Measurements from ENCODE around the gene NLRC4.
"Not testable (repeated sequence)": the region's sequence is repeated elsewhere in the genome, so short reads cannot be mapped to it uniquely, and the experiment has no call there.

NLRC4 gene, protein sequence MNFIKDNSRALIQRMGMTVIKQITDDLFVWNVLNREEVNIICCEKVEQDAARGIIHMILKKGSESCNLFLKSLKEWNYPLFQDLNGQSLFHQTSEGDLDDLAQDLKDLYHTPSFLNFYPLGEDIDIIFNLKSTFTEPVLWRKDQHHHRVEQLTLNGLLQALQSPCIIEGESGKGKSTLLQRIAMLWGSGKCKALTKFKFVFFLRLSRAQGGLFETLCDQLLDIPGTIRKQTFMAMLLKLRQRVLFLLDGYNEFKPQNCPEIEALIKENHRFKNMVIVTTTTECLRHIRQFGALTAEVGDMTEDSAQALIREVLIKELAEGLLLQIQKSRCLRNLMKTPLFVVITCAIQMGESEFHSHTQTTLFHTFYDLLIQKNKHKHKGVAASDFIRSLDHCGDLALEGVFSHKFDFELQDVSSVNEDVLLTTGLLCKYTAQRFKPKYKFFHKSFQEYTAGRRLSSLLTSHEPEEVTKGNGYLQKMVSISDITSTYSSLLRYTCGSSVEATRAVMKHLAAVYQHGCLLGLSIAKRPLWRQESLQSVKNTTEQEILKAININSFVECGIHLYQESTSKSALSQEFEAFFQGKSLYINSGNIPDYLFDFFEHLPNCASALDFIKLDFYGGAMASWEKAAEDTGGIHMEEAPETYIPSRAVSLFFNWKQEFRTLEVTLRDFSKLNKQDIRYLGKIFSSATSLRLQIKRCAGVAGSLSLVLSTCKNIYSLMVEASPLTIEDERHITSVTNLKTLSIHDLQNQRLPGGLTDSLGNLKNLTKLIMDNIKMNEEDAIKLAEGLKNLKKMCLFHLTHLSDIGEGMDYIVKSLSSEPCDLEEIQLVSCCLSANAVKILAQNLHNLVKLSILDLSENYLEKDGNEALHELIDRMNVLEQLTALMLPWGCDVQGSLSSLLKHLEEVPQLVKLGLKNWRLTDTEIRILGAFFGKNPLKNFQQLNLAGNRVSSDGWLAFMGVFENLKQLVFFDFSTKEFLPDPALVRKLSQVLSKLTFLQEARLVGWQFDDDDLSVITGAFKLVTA

DNA sequence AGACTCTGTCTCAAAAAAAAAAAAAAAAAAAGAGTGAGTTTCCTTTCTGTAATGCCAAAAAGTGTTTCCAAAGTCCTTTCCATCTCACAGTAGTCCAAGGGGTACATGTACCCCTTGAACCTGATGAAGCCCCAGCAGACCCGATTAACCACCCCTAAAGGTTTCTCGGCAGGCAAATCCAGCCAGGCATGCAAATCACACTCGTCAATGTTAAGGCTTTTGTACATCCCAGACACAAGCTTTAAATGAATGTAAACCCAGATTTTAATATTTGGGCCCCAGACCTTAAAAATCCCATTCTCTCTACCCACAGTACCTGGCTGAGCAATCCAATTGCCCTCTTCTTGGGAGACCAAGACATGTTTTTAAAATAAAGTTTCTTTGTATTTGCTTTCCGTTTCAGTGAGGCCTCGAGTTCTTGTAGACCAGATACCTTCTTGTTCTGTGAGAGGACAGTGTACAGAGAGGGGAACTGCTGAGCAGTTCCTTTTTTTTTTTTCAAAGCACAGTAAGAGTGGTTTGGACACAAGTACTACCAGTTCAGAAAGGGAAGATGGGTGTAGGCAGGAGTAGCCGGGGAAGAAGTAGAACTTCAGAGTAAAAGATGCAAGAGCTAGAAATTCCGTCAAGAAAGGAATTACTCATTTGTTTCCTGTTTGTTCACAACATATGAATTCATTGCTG, at the start of gene NLRC4:
Gene NLRC4, minus strand, starts transcription at position 465 of the 684 bp plus-strand sequence. CDS start 8,111 bp downstream, outside the sequence.
- DNase-seq (ENCODE audit: low spot score): no peak

DNA sequence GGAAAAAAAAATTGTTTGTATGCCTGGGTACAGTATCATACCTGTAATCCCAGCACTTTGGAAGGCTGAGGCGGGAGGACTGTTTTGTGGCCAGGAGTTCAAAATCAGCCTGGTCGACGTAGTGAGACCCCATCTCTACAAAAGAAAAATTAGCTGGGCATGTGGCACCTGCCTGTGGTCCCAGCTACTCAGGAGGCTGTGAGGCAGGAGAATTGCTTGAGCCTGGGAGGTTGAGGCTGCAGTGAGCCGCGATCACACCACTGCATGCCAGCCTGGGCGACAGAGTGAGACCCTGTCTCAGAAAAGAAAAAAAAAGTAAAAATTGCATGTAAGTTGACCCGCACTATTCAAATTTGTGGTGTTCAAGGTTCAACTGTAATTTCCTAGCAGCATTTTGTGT, 45.9 kb upstream of the NLRC4 start:
- DNase-seq (ENCODE audit: low spot score): no peak

GRCh38 chr2:32293966-32294562, 29.4 kb upstream of the NLRC4 start:
- DNase-seq (ENCODE audit: low spot score): not testable (repeated sequence)

- not testable (repeated sequence) for DNase-seq (ENCODE audit: low spot score)
These were observed 28.8 kb upstream of the NLRC4 start for GRCh38 chr2:32293493-32293892.

GRCh38 chr2:32291746-32292145, 27.1 kb upstream of the NLRC4 start:
- DNase-seq (ENCODE audit: low spot score): no peak

DNA sequence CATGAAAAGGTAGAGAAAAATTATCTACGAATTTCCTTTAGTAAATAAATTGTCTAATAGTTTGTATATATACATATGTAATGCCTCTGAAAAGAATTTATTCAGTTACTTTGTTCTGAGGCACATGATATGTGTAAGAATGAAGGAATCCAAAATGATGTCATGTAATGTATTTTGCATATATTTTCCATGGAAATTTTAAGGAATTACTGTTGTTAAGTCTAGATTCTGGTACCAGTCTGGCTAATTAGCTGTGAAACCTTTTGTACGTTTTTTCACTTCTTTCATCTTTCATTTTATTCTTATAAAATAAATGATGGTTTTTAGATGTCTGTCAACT, 25.3 kb upstream of the NLRC4 start:
- DNase-seq (ENCODE audit: low spot score): no peak

- peak; percentile 30 for DNase-seq (ENCODE audit: low spot score)
These were observed 24.7 kb upstream of the NLRC4 start for GRCh38 chr2:32289165-32289999.

- DNase-seq (ENCODE audit: low spot score): peak; percentile 46
These were observed 19.6 kb upstream of the NLRC4 start for GRCh38 chr2:32284321-32284720.

DNA sequence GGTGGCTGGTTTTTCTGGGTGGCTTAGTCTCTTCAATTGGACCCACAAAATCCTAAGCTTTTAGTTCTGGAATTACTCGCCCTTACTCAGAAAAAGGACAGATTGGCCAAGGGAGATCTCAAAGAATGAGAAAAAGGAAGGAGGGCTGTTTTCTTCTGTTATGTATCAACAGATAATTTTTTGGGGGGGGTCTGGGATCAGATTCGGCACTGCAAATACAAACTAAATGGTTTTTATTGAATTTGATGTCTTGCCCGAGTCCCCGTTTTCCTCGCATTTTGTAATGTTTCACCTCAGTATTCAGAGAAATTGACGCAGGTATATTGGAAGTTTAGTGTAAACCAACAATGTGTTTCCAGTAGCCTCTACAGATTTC, 13.8 kb upstream of the NLRC4 start:
- DNase-seq (ENCODE audit: low spot score): no peak

DNA sequence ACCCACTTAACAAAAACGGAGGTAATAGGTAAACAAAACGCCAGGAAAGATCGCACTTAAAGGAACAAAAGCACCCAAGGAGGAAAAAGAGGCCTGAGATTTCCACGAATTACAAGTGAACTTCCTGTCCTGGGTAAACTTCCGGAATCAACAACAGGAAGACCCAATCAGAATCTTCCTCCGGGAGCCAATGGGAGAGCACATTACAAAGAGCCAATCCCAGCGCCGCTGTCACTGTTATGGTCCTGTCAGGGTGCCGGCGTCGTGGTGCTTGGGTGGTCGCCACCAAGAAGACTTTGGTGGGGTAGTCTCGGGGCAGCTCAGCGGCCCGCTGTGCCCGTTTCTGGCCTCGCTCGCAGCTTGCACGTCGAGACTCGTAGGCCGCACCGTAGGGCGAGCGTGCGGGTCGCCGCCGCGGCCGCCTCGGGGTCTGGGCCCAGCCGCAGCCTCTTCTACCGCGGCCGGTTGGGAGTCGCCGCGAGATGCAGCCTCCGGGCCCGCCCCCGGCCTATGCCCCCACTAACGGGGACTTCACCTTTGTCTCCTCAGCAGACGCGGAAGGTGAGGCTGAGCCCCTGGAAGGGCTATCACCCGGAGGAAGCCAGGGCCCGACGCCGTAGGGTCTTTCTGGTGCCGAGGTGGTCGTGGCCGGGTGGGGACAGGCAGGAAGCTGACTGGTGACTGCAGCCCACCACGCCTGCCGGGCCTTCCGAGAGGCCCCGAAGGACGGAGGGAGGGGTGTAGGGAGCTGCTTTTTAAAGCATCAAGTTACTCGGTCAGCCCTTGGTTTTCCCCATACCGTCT, 13.2 kb upstream of the NLRC4 start, which contains the start of gene YIPF4:
Gene YIPF4, plus strand, starts transcription at position 231 of the 804 bp plus-strand sequence. Its CDS starts 252 bp downstream, at position 483.
- DNase-seq (ENCODE audit: low spot score): peak; percentile 91

GRCh38 chr2:32277363-32277673, 12.6 kb upstream of the NLRC4 start:
- no peak for DNase-seq (ENCODE audit: low spot score)

GRCh38 chr2:32275790-32276189, 11.1 kb upstream of the NLRC4 start:
- DNase-seq (ENCODE audit: low spot score): not testable (repeated sequence)

DNA sequence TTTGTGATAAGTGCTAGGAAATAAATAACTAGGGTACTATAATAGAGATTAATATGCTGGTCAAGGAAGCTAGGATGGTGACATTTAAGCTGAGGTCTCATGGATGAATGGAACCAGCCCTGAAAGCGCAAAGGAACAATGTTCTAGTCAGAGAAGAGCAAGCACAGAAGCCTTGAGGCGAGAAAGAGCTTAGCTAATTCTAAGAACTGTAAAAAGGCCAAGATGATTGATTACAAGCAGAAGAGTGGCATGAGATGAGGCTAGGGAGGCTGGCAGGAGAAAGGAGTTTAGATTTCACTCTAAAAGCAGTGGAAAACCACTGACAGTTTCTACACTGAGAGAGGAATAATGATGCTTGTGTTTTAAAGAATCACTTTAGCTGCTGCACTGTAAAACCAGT, 9.6 kb upstream of the NLRC4 start:
- DNase-seq (ENCODE audit: low spot score): no peak

GRCh38 chr2:32272279-32272678, 7.6 kb upstream of the NLRC4 start:
- DNase-seq (ENCODE audit: low spot score): no peak

GRCh38 chr2:32271063-32271462, 6.4 kb upstream of the NLRC4 start:
- no peak for DNase-seq (ENCODE audit: low spot score)

GRCh38 chr2:32262105-32262504, 2.6 kb downstream of the NLRC4 start:
- DNase-seq (ENCODE audit: low spot score): no peak

GRCh38 chr2:32260376-32260775, 4.3 kb downstream of the NLRC4 start:
- no peak for DNase-seq (ENCODE audit: low spot score)

GRCh38 chr2:32258242-32258641, 6.4 kb downstream of the NLRC4 start:
- DNase-seq (ENCODE audit: low spot score): no peak

DNA sequence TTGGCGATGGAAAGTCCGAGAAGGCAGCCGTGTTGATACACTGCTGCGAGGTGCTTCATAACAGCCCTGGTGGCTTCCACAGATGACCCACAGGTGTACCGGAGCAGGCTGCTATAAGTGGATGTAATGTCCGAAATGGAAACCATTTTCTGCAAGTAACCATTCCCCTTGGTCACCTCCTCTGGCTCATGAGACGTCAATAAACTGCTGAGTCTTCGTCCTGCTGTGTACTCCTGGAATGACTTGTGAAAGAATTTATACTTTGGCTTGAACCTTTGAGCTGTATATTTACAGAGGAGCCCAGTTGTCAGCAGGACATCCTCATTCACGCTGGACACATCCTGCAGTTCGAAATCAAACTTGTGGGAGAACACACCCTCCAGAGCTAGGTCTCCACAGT, 14.4 kb downstream of the NLRC4 start:
- DNase-seq (ENCODE audit: low spot score): no peak

DNA sequence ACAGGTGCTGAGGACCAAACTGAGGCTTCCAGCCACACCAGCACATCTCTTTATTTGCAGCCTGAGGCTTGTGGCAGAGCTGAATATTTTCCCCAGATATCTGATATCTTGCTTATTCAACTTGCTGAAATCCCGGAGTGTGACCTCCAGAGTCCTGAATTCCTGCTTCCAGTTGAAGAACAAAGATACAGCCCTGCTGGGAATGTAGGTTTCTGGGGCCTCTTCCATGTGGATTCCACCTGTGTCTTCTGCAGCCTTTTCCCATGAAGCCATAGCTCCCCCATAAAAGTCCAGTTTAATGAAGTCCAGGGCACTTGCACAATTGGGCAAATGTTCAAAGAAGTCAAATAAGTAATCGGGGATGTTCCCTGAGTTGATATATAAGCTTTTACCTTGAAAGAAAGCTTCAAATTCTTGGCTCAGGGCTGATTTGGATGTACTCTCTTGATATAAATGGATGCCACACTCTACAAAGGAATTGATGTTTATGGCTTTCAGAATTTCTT, 14.9 kb downstream of the NLRC4 start:
- no peak for DNase-seq (ENCODE audit: low spot score)
